ENCODE results near the gene RSRC2. TPM values are rescaled to one million over a fixed set of nuclear protein-coding genes. Genes with fewer than 3 reads are reported as not detected.

Gene RSRC2
- total RNA-seq, 5 donors from 2014 or later (not counting 1 experiment from before 2014, with no cell fraction given) = 92.8 to 237 (median 108) TPM

GRCh38 chr12:122560138-122560537 lies 33.4 kb upstream of the RSRC2 start:
- no peaks in the 10 kb centered on the region for H3K9me3 ChIP-seq
- Mint-ChIP-seq H3K9me3 (no peaks in the 10 kb centered on the region), H3K4me3 (no peak overlapping the region), H3K27me3 (no peaks in the 10 kb centered on the region), H3K27ac (no peak overlapping the region), H3K36me3 (peaks cover 30% of the 10 kb centered on the region), H3K4me1 (no peaks in the 10 kb centered on the region)
- DNase-seq = no peak
- no peaks in the 10 kb centered on the region for H3K4me1 ChIP-seq (ENCODE audit: control insufficient read depth in 1 of 2, extremely low read depth in 1 of 2, insufficient read depth in 2 of 2, low read length in 2 of 2)
- ChIA-PET POLR2A (no interaction called here), CTCF (no interaction called here)
- ATAC-seq (replicated peaks in 1 of 4) = no peak
- WGBS (ENCODE audit: insufficient coverage) = no CpG with 5 or more reads among the region's 3 CpGs
- H3K4me3 ChIP-seq (ENCODE audit: control insufficient read depth in 1 of 2, extremely low read depth in 1 of 2, low read length in 1 of 2) = no peak overlapping the region
- peaks cover 0 to 24% of the 10 kb centered on the region in 2 donors for H3K36me3 ChIP-seq (ENCODE audit: control insufficient read depth in 2 of 2, extremely low read depth in 1 of 2, insufficient read depth in 1 of 2, low read length in 1 of 2)
- H3K27ac ChIP-seq (ENCODE audit: low read length) = no peak overlapping the region
- H3K27me3 ChIP-seq (replicated peaks in 1 of 2; ENCODE audit: control insufficient read depth in 2 of 2, extremely low read depth in 1 of 2, insufficient read depth in 2 of 2, low read length in 1 of 2) = no peaks in the 10 kb centered on the region

- peaks cover 0 to 20% of the 10 kb centered on the region in 2 donors for H3K36me3 ChIP-seq (ENCODE audit: control insufficient read depth in 2 of 2, extremely low read depth in 1 of 2, insufficient read depth in 1 of 2, low read length in 1 of 2)
- no peaks in the 10 kb centered on the region for H3K4me1 ChIP-seq (ENCODE audit: control insufficient read depth in 1 of 2, extremely low read depth in 1 of 2, insufficient read depth in 2 of 2, low read length in 2 of 2)
- ATAC-seq (replicated peaks in 1 of 4) (no peak), DNase-seq (no peak)
- H3K4me3 ChIP-seq (ENCODE audit: control insufficient read depth in 1 of 2, extremely low read depth in 1 of 2, low read length in 1 of 2) = no peak overlapping the region
- H3K27ac Mint-ChIP-seq = no peak overlapping the region
- CTCF ChIA-PET = no interaction called here
- H3K27me3 ChIP-seq (replicated peaks in 1 of 2; ENCODE audit: control insufficient read depth in 2 of 2, extremely low read depth in 1 of 2, insufficient read depth in 2 of 2, low read length in 1 of 2) = no peaks in the 10 kb centered on the region
- H3K9me3 Mint-ChIP-seq = no peaks in the 10 kb centered on the region
- H3K4me1 Mint-ChIP-seq = no peaks in the 10 kb centered on the region
- 95% methylated on average over 4 of the region's 16 CpGs for WGBS (ENCODE audit: insufficient coverage)
- H3K36me3 Mint-ChIP-seq = peaks cover 27% of the 10 kb centered on the region
- H3K9me3 ChIP-seq = no peaks in the 10 kb centered on the region
- no peaks in the 10 kb centered on the region for H3K27me3 Mint-ChIP-seq
- H3K4me3 Mint-ChIP-seq = no peak overlapping the region
- no peak overlapping the region for H3K27ac ChIP-seq (ENCODE audit: low read length)
- POLR2A ChIA-PET = no interaction called here
These were observed 32.3 kb upstream of the RSRC2 start for GRCh38 chr12:122558745-122559641.

GRCh38 chr12:122547330-122547729 lies 20.6 kb upstream of the RSRC2 start:
- no peak overlapping the region for H3K27ac Mint-ChIP-seq
- Histone ChIP-seq H3K27ac (ENCODE audit: low read length) (no peak overlapping the region), H3K27me3 (replicated peaks in 1 of 2; ENCODE audit: control insufficient read depth in 2 of 2, extremely low read depth in 1 of 2, insufficient read depth in 2 of 2, low read length in 1 of 2) (no peaks in the 10 kb centered on the region), H3K36me3 (ENCODE audit: control insufficient read depth in 2 of 2, extremely low read depth in 1 of 2, insufficient read depth in 1 of 2, low read length in 1 of 2) (peaks cover 11 to 29% of the 10 kb centered on the region in 2 donors), H3K4me3 (ENCODE audit: control insufficient read depth in 1 of 2, extremely low read depth in 1 of 2, low read length in 1 of 2) (no peak overlapping the region), H3K4me1 (ENCODE audit: control insufficient read depth in 1 of 2, extremely low read depth in 1 of 2, insufficient read depth in 2 of 2, low read length in 2 of 2) (no peaks in the 10 kb centered on the region), H3K9me3 (no peaks in the 10 kb centered on the region)
- H3K4me3 Mint-ChIP-seq = no peak overlapping the region
- ATAC-seq (replicated peaks in 1 of 4) (no peak), DNase-seq (no peak)
- no peaks in the 10 kb centered on the region for H3K27me3 Mint-ChIP-seq
- H3K36me3 Mint-ChIP-seq = peaks cover 34% of the 10 kb centered on the region
- H3K4me1 Mint-ChIP-seq = no peaks in the 10 kb centered on the region
- POLR2A ChIA-PET = interaction anchor here in 1 of 2 donors (1.1 kb wide), 1 partner anchor 12 kb away, joined by 3 read pairs; no protein-coding TSS in a partner anchor
- whole genome bisulfite sequencing (ENCODE audit: insufficient coverage) = no CpG with 5 or more reads among the region's 5 CpGs
- no peaks in the 10 kb centered on the region for H3K9me3 Mint-ChIP-seq
- CTCF ChIA-PET = no interaction called here

GRCh38 chr12:122545855-122546254 lies 19.1 kb upstream of the RSRC2 start:
- ChIA-PET CTCF (no interaction called here), POLR2A (interaction anchor here in 1 of 2 donors (0.6 kb wide), 1 partner anchor 301 kb away, joined by 3 read pairs; no protein-coding TSS in a partner anchor)
- Histone ChIP-seq H3K36me3 (ENCODE audit: control insufficient read depth in 2 of 2, extremely low read depth in 1 of 2, insufficient read depth in 1 of 2, low read length in 1 of 2) (peaks cover 8 to 22% of the 10 kb centered on the region in 2 donors), H3K9me3 (no peaks in the 10 kb centered on the region), H3K27me3 (replicated peaks in 1 of 2; ENCODE audit: control insufficient read depth in 2 of 2, extremely low read depth in 1 of 2, insufficient read depth in 2 of 2, low read length in 1 of 2) (no peaks in the 10 kb centered on the region), H3K4me3 (ENCODE audit: control insufficient read depth in 1 of 2, extremely low read depth in 1 of 2, low read length in 1 of 2) (no peak overlapping the region), H3K27ac (ENCODE audit: low read length) (no peak overlapping the region), H3K4me1 (ENCODE audit: control insufficient read depth in 1 of 2, extremely low read depth in 1 of 2, insufficient read depth in 2 of 2, low read length in 2 of 2) (no peaks in the 10 kb centered on the region)
- no peaks in the 10 kb centered on the region for H3K4me1 Mint-ChIP-seq
- ATAC-seq (replicated peaks in 1 of 4) (no peak), DNase-seq (no peak)
- H3K9me3 Mint-ChIP-seq = no peaks in the 10 kb centered on the region
- H3K27ac Mint-ChIP-seq = no peak overlapping the region
- H3K36me3 Mint-ChIP-seq = peaks cover 28% of the 10 kb centered on the region
- no CpG with 5 or more reads among the region's 2 CpGs for WGBS (ENCODE audit: insufficient coverage)
- H3K4me3 Mint-ChIP-seq = no peak overlapping the region
- H3K27me3 Mint-ChIP-seq = no peaks in the 10 kb centered on the region

- no peaks in the 10 kb centered on the region for H3K9me3 Mint-ChIP-seq
- no peak overlapping the region for H3K4me3 Mint-ChIP-seq
- ChIA-PET POLR2A (no interaction called here), CTCF (no interaction called here)
- H3K27ac Mint-ChIP-seq = no peak overlapping the region
- Histone ChIP-seq H3K27me3 (replicated peaks in 1 of 2; ENCODE audit: control insufficient read depth in 2 of 2, extremely low read depth in 1 of 2, insufficient read depth in 2 of 2, low read length in 1 of 2) (no peaks in the 10 kb centered on the region), H3K27ac (ENCODE audit: low read length) (no peak overlapping the region), H3K4me3 (ENCODE audit: control insufficient read depth in 1 of 2, extremely low read depth in 1 of 2, low read length in 1 of 2) (no peak overlapping the region), H3K4me1 (ENCODE audit: control insufficient read depth in 1 of 2, extremely low read depth in 1 of 2, insufficient read depth in 2 of 2, low read length in 2 of 2) (no peaks in the 10 kb centered on the region), H3K36me3 (ENCODE audit: control insufficient read depth in 2 of 2, extremely low read depth in 1 of 2, insufficient read depth in 1 of 2, low read length in 1 of 2) (peaks cover 4 to 17% of the 10 kb centered on the region in 2 donors), H3K9me3 (no peaks in the 10 kb centered on the region)
- no peak for ATAC-seq (replicated peaks in 1 of 4)
- H3K36me3 Mint-ChIP-seq = peaks cover 21% of the 10 kb centered on the region
- 100% methylated on average over 1 of the region's 2 CpGs for WGBS (ENCODE audit: insufficient coverage)
- H3K4me1 Mint-ChIP-seq = no peaks in the 10 kb centered on the region
- H3K27me3 Mint-ChIP-seq = no peaks in the 10 kb centered on the region
- no peak for DNase-seq
These were observed 17.8 kb upstream of the RSRC2 start for GRCh38 chr12:122544537-122544936.

GRCh38 chr12:122538496-122538895 lies 11.8 kb upstream of the RSRC2 start:
- peaks cover 7 to 19% of the 10 kb centered on the region in 2 donors for H3K36me3 ChIP-seq (ENCODE audit: control insufficient read depth in 2 of 2, extremely low read depth in 1 of 2, insufficient read depth in 1 of 2, low read length in 1 of 2)
- H3K9me3 Mint-ChIP-seq = no peaks in the 10 kb centered on the region
- CTCF ChIA-PET = no interaction called here

More at GRCh38 chr12:122538496-122538895, 11.8 kb upstream of the RSRC2 start:
- H3K27me3 Mint-ChIP-seq = no peaks in the 10 kb centered on the region
- H3K4me3 Mint-ChIP-seq = no peak overlapping the region
- H3K4me1 Mint-ChIP-seq = no peaks in the 10 kb centered on the region
- 100% methylated on average over 2 of the region's 5 CpGs for WGBS (ENCODE audit: insufficient coverage)
- POLR2A ChIA-PET = no interaction called here
- DNase-seq (no peak), ATAC-seq (replicated peaks in 1 of 4) (no peak)
- no peak overlapping the region for H3K4me3 ChIP-seq (ENCODE audit: control insufficient read depth in 1 of 2, extremely low read depth in 1 of 2, low read length in 1 of 2)
- peaks cover 15% of the 10 kb centered on the region for H3K36me3 Mint-ChIP-seq
- H3K27me3 ChIP-seq (replicated peaks in 1 of 2; ENCODE audit: control insufficient read depth in 2 of 2, extremely low read depth in 1 of 2, insufficient read depth in 2 of 2, low read length in 1 of 2) = no peaks in the 10 kb centered on the region
- H3K27ac ChIP-seq (ENCODE audit: low read length) = no peak overlapping the region
- no peaks in the 10 kb centered on the region for H3K4me1 ChIP-seq (ENCODE audit: control insufficient read depth in 1 of 2, extremely low read depth in 1 of 2, insufficient read depth in 2 of 2, low read length in 2 of 2)
- no peak overlapping the region for H3K27ac Mint-ChIP-seq
- no peaks in the 10 kb centered on the region for H3K9me3 ChIP-seq
